ENCODE measurements around the gene PRICKLE1.

The PRICKLE1 gene

DNA sequence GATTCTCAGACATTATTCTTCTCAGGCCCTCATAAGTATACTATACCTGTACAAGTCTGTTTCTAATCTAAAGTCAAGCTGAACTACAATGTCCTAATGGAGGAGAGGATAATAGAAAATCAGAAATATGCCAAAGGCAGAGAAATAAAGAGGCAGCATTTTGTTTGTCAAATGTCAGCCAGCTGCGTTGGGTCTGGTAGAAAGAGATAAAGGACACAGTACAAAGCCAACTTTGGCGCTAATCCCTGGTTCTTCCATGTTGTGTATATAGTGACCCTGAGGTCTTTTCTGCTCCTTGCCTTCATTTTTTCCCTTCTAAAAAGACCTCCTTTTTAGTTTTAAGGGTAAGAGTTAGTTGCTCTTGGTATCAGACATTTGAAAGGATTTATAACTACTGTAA, 103.1 kb downstream of the PRICKLE1 start:
- no peak for DNase-seq

DNA sequence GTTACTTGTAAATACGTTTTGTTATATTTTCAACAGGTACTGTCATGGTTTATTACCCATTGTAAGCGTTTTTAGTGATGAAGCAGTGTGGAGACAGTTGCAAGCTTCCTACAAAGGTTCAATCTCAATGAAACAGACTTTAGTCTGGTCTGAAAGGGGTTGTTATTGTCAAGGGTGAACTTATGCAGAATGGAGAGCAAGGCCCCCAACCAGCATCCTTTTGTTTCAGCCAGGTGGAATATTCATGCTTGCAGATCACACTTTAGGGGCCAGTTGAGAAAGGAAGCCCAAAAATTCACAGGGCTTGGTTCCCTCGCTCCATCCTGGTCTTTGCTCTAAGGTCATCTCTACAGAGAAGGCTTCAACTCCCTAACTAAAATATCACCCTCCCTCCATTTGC, 103.7 kb downstream of the PRICKLE1 start:
- no peak for DNase-seq

DNA sequence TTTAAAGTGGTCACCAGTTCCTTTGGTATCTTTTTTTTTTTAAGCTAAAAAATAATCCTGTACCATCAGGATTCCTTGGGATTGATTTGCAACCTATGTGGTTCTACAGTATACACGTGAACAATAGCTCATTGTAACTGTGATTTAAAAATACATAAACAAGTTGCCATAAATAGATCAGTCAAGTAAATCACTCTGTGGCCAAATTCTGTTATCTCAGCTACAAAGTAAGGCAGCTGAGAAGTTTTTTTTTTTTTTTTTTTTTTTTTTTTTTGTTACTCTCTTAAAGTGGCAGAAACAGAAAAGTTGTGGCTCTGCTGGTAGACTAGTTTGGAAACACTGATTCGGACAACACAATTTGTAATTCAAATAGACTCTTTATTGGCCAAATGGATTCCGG, 104.5 kb downstream of the PRICKLE1 start:
- no peak for DNase-seq

DNA sequence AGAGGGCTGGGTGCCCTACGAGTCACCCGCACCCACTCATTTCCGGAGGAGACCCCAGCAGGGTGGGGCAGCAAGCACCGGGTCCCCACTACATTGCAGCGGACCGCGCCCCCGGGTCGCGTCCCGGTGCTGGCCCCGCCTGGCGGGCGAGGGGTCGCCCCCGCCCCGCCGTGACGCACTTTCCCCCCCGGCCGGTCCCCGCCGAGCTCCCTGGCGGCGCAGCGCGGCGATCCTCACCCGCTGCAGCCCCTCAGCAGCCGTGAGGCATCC, 106.1 kb downstream of the PRICKLE1 start:
- DNase-seq: peak; percentile 22

DNA sequence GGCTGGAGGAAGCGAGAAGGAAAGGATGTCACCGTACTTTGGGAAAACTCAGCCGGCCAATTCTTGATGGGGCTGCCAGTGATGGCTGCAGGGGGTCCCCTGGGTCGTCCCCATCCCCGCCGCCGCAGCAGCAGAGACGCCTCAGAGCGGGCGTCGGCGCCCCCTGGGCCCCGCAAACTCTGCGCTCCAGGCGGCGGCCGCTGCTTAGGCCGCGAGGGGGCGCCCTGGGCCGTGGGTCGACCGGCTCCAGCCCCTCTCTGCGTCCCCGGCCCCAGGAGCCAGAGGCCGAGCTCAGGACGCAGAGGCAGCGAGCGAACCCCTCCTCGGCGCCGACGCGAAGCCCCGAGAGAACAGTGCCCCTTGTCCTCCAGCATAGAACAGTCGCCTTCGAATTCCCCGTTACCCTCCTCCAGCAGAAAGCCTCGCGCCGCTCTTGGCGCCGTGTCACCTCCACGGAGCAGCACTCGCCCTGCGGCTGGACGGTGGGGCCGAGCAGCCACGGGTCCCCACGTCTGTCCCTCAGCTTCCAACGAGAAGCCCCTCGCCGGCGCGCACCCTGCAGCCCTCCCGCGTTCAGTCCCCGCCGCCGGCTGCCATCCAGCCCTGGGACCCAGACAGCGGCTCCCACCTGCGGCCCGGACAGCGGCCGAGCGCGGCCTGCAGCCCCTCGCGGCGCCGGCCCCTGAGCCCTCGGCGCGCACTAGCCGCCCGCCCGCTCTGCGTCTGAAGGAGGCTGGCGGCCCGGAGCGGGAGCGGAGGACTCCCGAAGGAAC, 106.6 kb downstream of the PRICKLE1 start:
- DNase-seq: peak; percentile 52

DNA sequence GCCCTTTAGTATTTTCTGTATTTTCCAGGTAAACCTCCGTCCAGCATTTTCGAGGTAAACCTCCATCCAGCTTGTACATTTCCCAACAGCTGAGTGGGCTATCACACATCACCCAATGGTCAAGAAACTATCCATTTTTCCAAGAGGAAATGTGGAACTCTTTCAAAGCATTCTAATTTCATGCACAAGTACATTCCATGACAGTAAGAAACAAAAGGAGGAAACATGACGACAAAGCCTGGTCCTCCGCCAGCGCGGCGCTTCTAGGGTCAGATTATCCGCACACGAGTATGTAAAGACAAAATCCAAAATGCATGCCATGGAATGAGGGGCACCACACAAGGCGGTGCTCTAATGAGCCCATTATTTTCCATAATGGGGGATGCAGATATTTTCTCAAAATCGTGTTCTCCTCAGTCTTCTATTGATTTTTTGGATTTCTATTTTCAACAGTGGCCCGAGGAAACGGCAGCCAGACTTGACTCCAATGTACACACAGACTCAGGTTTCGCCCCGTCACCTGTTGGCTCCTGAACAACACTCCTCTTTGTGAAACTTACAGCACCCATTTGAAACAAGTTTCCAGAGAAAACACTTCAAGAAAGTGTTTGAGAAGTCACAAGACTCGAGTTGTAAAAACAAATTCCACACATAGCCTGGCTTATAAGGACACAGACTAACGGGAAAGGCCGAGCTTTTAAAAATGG, 107.4 kb downstream of the PRICKLE1 start:
- DNase-seq: no peak

DNA sequence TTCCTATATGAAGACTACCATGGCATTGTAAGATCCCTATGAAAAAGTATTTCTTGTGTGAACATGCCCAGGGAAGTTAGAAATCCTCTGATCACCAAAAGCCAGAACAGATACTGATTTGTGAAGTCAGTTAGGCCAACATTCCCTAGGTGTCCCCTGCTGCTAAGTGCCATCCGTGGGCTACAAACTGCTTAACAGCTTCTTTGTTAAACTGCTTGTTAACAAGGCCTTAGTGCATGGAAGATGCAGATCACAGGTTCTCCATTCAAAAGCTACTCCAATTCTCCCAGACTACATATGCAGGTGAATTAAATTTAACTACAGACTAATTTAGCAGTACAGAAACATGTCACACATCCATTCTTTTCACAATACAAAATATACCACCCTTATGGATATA, 108.2 kb downstream of the PRICKLE1 start:
- DNase-seq: no peak

DNA sequence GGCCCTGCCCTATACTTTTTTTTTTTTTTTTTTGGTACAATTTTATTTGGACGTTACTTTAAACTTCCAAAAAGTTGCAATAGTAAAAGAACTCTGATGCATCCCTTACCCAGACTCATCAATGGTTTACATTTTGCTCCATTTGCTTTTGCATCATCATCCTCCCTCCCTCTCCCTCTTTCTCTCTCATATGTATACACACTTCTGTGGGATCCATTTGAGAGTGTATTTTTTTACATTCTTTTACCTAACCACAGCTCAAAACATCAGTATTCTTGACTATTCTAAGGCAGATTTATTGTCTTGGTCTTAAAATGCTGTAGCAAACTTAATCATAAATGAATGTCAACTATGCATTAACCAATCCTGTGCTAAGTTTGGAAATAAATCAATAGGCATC, 111.6 kb downstream of the PRICKLE1 start:
- DNase-seq: no peak

DNA sequence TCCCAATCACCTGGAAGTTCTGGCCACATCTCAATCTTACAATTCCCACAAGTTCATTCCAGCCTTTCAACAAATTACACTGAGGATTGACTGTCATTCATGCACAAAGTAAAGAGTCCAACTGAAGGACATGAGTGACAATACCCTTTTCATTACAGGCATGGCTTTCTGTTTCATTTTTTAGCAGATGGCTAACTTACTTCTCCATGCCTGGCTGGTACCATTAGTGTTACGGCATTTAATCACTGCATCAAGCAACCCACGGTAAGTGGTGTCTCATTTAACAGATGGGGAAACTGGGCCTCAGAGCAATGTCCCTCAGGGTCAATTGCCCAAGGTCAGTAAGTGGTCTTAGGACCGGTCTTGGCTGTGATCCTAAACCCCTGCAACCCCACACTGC, 114.4 kb downstream of the PRICKLE1 start:
- no peak for DNase-seq

DNA sequence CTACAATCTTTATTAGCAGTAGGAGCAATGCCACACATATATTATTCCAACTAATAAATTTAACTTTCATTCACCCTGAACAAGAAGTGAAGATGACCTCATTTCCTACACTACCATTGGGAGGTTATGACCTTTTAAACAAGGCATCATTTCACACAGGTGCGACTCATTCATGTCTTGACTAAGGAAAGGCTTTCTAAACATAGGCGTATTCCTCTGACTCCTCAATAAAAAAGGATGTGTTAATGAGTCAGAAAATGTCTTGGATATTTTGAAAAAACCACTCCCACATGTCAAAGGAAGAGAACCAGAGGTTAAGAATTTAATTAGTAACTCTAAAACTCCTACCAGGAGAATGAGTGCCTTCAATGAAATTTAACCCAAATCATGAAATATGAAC, 115.2 kb downstream of the PRICKLE1 start:
- no peak for DNase-seq

DNA sequence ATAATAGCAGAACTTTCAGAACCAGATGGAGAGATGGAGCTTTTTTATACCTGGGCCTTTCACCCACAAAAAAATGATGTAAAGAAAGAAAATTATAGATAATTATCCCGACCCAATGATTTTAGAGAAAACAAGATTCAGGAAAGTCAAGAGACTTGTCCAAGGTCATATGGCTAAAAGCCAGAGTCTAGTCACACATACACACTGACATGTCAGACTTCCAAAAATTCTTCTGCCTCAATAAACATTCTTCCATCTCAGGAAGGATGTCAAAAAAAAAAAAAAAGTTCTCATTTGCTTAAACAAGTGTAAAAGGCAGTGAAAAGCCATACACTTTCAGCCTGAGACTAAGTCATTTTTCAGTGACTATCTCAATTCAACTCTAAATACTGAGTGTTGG, 116.0 kb downstream of the PRICKLE1 start:
- DNase-seq: no peak

DNA sequence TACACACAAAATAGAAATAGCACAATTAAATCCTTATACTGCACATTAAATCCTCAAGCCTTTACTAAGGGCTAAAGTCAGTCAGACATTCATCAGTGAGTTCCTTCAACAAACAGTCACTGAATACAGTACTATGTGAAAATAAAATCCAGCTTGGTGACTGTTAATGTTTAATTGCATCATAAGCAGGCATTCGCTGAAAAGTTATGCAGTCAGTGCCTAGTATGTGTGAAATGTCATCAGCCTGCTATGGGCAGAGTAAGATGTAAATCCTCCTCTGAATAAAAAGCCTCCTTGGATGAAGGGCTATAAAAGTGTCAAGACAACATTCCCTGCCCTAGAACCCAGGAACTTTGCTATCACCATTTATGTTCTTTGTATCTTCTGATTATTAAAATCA, 116.4 kb downstream of the PRICKLE1 start:
- no peak for DNase-seq

DNA sequence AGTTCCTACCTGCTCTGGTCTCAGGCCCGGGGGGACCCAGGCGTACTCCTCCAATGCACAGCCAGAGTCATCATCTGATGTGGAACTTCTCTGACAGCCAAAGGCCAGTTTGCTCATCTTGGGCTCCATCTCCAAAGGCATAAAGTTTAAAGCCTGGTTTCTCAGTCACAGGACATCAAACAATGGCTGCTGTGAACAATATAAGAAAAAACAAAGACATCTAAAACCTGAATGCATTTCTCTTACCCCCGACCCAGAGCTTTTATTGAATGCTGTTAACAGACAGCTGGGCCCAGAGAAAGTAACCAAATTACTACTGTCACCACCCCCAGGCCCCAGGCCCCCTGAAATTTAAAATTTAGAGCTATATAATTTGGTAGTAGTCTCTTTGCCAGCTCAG, 117.2 kb downstream of the PRICKLE1 start:
- no peak for DNase-seq

DNA sequence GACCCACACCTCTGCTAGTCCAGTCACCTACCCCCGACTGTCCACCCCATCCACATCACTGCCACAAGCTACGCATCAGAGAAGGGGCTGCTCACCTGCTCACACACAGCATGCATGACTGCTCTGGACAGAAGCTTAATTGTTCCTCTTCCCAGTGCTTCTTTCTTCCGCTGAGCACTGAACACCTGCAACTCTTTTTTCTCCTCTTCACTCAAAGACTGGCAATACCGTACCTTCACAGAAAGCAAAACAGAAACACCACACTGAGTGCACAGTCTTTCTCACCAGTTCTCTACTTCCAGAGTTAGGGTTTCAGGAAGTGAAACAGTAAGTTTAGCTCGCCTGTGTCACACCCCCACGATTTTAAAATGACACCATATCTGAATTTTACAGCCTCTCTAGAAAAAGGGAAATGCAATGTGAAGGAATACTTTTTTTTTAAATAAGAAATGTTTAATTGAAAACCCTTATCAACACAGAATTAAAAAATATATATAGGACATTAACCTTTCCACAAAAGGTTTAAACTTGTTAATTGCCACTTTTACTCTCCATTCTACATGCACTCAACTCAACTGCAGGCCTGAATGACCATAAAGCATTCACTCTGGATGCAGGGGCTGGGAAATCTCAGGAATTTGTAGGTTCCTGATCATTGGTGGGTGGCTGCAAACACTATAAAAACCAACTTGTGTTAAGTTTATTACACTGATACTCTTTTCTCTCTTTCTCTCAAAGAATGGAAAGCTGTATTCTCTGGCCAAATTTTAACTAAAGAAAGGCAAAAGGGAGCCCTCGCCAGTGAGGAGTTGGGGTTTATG, 120.0 kb downstream of the PRICKLE1 start:
- DNase-seq: no peak

DNA sequence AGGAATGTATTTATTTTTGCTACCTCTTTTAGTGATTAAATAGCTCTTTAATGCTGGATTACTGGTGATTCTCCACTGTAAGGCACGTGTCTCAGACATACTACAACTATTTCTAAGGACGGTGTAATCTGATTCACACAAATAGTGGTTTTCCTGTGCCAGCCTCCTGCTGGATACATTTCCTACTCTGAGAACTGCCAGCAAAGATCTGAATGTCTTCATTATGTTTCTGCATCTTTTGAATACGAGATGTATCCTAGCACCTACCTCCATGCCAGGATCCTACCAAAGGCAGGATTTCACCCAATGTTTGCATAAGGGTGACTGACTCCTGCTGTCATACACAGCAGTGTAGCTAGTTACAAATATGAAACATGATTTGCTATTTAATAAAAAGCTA, 120.6 kb downstream of the PRICKLE1 start:
- no peak for DNase-seq

DNA sequence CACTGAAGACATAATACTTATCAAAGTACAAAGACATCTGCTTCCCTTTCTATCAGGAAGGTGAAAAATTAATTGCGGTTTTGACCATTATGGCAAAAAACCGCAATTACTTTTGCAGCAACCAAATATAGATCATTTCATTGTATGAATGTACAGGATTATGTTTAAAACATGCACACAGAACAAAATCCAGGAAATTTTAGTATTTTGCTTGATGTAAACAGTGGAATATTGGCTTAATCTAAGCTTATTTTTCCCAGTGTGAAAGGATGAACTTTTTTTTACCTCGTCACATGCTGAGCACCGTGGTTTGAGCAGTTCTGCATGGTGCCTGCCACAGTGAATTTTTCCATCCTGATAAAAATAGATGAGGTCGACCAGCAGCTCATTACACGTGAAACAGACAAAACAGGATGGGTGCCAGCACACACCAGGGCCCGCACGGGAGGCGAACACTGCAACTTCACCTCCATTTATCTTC, 121.2 kb downstream of the PRICKLE1 start:
- no peak for DNase-seq

DNA sequence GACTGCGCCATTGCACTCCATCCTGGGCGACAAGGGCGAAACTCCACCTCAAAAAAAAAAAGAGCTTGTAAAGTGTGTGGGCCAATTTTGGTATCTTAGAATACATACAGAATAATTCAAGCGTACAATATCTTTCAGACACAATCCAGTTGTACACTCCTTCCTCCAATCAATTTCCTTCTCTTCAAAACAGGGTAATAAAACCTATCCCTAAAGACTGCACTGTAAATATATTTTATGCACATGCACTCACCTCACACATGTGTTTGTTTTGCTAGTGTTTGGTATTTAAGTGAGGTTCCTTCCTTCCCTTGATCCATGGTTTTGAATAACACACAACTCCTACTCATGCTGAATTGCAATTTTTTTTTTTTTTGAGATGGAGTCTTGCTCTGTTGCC, 125.9 kb downstream of the PRICKLE1 start:
- no peak for DNase-seq

DNA sequence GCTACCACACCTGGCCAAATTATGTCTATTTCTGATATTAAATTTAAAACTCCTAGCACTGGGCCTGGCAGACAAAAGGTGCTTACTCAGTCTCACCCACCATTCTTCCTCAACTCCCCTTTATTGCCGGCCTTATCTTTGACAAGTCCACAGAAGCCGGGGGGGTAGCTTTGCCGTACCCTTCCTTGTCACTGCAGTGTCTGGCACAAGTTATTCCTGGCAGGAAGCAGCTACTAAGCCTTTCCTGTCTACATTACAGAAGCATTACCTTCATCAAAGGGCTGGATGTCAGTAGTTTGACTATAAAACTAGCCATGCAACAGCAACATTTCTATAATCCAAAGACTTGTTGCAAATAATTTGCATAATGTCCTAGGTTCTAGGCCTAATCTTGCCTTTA, 127.1 kb downstream of the PRICKLE1 start:
- DNase-seq: no peak

DNA sequence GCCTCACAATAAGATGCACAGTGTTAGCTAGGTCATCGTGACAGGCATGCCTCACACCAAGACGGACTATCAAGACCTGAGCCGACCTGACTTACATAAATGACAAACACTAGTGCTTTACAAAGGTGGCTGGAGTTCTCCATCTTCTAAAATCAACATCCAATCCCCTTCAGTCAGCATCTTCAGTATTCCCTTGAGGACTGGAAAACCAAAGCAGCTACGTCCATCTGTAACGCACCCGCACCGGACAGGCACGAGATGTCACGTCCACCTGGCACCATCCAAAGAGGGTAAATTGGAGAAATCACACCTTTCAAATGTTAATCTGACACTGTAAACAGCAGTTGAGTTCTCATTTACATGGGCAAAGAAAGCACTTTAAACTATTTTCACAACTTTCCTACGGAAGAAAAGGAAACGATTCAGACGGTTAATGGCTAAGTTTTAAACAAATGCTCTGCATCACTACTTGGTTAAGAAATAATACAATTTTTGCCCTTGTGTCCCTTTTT, 130.2 kb downstream of the PRICKLE1 start:
- DNase-seq: no peak

DNA sequence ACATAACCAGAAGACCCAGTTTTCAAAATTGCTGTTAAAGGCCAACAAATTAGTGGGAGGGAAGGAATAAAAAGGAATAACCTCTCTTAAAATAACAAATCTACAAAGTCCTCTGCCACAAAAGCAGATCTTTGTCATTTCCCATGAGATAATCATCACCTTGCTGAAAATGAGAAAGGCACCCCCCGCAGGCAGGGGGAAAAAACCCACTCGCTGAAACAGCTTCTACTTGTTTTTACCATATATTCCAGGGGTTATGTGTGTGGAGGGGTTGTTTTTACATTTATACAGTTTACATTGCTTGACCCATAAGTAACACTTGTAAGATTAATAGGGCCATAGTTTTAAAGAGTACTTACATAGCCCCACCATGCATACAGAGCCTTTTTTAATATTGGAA, 131.0 kb downstream of the PRICKLE1 start:
- no peak for DNase-seq

DNA sequence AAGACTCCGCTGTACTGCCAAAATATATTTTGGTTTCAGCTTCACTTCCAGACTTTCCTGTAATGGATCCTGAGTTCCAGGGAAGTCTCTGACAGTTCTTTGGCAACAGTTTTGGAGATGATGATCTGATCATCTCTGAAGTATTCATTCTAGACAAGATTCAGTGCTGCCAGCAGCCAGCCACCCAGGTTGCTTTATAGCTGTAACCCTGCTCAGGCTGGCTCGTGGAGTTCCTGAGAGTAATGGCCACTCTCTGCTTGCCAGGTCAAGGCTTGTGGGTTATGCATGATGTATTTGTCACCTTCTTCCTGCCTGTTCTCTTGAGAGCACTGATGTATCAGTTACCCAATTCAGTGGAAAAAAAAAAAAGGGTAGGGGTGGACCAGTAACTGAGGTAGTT, 139.3 kb downstream of the PRICKLE1 start:
- no peak for DNase-seq

DNA sequence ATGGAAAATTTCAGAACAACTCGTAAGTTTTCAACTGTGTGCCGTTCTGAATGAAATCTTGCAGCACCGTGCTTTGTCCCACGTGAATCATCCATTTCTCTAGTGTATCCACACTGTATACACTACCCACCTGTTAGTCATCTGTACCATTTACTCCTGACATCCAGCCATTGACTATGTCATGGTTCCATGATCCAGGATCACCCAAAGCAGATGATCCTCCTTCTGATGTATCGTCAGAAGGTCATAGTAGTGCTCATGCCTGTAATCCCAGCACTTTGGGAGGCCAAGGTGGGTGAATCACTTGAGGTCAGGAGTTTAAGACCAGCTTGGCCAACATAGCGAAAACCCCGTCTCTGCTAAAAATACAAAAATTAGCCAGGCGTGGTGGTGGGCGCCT, 140.7 kb downstream of the PRICKLE1 start:
- DNase-seq: no peak

DNA sequence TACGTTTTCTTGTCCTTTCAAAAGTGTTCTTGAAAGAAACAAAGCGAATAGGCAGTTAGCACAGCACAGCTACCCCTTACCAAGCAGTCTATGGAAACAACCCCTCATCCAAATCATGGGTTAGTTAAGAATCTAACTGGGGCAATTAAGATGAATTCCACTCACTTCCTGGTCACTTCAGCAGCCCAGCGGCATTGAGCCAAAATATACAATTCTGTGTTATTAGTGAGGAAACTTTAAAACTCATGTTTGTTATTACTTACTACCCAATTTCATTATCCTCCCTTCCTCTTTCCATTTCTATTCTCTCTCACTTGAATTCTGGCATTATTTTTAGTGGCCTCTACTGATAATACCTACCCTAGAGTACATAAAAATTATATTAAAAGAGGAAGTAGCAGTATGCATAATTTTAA, 142.2 kb downstream of the PRICKLE1 start:
- DNase-seq: no peak

DNA sequence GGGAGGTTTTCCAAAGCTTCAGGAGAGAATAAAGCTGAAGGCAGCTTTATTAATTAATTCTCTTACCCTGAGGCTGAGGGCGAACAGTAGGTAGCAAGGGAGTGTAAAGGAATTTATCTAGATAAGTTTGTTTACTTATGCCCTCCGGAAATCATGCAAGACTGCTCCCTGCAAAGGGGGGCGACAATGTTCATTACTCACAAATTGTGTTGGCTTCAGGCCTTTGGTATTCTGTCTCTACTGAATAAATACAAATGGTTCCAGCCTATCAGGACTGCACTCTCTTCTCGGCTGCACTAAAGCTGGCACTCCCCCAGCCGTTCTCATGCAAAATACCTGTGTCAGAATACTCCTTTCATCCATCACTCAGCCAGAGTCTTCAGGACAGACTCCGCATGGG, 142.8 kb downstream of the PRICKLE1 start:
- no peak for DNase-seq

All from stimulated activated CD4-positive, alpha-beta T cell treated with anti-CD3 and anti-CD28 coated beads, Interleukin-12 subunit alpha, Interleukin-12 subunit beta, amount 100 ng/mL, for 4 hours (primary cell).